IPS DF 4.7 (cell line): ENCODE measurements around the gene S100PBP.

ENCODE experiments used
- DNase-seq: peaks from one replicate; pipeline ENCODE4 v3.0.0-alpha.2; 2013; ENCODE audit warnings: low spot score; ENCODE audit errors: extremely low read depth

Gene S100PBP

GRCh38 chr1:32825181-32825580 lies 7.7 kb downstream of the S100PBP start:
- no peak for DNase-seq

DNA sequence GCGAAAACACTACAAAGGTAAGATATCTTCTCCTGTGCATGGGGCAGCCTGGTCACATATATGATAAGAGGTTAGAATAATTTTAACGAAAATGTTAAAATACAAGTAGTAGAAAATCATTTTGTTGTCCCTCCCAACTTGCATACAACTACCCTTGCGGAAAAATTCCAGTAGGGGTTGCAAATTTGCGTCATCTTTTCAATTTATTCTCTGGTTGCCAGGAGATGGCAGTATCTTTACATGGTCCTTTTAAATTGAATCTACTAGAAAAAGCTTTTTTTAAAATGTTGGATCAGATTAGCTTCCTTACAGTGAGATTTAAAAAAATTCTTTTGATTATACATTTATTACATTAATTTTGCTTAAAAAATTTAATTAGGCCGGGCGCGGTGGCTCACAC lies 10.9 kb downstream of the S100PBP start:
- DNase-seq = no peak

GRCh38 chr1:32830092-32830852 lies 12.8 kb downstream of the S100PBP start:
- no peak for DNase-seq

DNA sequence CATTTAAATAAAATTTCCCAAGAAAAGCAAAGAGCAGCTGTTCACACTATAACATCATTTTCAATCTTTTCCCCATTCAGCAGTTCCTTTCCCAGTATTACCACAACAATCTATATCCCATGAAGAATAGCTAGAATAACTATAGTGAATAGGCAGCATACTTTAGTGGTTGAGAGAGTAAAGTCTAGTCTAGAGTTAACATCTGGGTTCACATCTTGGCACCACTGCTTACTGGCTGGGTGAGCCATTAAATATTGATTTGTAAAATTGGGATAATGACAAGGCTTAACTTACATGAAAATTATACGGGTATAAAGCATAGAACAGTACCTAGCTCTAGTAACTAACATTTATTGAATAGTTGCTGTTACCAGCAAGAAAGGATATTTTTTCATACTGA lies 14.4 kb downstream of the S100PBP start:
- DNase-seq = no peak

DNA sequence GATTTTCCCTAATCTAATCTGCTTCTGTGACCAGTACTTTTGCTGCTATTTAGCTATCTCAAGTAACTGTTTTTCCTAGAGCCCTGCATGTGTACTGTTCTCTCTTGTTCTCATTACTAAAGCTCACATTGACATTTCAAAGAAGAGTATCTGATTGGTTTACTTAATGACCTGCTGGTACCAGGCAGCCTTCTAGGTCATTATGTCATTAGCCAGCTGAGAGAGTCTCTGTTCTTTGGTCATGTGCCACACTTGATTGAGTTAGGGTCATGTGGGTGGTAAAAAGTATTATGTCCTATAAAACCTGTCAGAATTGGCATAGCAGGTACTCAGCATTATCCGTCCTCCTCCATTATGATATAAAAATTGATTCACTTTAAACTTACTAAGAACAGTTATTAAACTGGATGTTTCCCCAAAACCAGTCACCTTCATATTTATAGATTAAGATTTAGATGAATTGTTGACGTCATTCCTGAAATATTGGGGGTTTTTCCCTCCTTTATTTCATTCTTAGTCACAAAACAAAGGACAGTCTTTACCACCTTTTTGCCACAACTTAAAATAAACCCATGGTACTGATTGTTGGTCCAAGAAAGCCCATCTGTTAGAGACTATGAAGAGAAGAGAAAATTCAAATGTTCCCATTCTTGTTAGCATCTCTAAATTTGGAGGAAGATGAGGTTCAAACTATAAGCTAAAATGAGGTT lies 31.1 kb downstream of the S100PBP start:
- no peak for DNase-seq

DNA sequence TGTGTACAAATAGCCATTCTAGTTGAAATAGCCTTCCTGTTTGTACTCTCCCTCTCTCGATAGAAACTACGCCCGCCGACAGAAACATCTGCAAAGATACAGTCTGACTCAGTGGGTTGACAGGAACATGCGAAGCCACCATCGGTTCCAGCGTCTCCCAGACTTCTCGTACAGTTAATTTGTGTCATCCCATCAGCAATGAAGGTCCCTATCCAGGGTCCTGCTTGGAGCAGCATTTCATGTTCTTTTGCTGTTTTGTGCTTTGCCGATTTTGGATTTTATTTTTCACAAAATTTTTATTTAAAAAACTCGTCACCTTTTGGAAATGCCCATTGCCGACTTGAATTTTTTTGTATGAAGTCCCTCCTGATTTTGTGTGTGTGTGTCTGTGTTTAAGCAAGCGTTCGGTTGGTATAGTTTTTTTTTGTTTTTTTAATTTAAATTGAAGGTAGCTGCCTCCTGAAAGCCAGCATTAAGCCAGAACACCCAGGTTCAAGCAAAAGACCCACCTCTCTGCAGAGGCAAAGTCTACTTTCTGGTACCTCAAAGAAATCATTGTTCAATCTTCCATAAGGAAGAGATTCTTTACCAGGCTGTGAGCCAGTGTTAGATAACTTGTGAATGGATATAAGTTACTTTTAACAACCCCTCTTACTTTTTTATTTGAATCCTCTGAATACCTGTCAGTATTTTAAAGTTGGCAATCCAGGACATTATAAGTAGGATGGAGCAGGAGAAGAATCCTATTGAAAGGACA lies 38.6 kb downstream of the S100PBP start:
- DNase-seq = no peak

- no peak for DNase-seq
These were observed 40.7 kb downstream of the S100PBP start for GRCh38 chr1:32858136-32858535.

DNA sequence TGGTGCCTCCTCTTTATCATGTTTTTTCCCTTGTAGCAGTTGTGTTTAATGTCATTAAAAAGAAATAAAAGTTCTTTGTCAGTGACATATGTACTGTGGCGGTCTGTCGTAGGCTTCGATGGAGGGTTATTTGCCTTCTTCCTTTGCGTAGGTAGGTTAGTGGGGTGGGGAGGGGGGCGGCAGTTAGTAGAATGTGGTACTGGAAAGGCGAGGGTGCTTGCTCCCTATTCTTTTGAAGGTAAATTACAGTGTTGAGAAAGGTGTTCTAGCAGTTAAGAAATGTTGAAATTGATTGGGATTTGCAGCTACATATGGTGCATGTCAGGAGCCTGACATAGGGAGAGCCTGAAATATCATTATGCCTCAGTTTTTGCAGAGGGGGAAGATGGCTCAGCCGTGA lies 41.3 kb downstream of the S100PBP start:
- no peak for DNase-seq

GRCh38 chr1:32859915-32860314 lies 42.5 kb downstream of the S100PBP start:
- DNase-seq = no peak

- no peak for DNase-seq
These were observed 43.1 kb downstream of the S100PBP start for GRCh38 chr1:32860566-32860965.

DNA sequence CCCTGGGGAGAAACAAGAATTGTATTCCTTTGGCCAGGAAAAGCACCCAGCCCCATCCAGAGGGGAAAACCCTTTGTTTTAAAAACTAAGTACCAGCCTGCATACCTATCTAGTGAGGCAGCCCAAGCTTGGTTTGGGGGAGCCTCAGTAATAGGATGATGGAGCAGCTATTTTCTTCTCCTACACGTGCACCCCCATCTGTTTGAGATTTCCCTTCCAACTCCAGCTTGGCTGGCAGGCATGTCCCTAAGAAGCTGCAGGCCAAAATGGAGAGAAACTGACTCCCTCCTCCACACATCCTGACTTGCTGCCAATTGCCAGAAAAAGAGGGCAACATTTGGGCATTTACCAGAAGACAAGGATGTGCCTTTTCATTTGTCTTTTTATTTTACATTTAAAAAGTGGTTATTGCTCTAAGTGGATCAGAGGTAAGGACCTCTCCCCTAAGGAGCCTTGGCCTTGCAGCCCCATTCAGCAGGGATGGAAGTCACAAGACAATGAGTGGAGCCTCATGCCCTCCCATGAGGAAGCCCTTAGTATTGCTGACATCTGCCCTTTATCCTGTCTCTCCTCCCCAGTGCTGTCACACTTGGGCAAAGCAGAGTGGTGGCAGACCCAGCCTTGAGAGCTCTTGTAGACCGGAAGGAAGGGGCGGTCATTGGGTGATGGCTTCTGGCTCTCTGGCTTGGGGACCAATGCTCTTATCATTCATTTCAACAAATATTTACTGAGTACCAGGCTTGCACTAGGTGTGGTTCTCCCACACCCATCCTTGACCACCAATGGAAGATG lies 44.6 kb downstream of the S100PBP start:
- no peak for DNase-seq

- DNase-seq = no peak
These were observed 45.9 kb downstream of the S100PBP start for GRCh38 chr1:32863218-32863880.

GRCh38 chr1:32863881-32864245 lies 46.4 kb downstream of the S100PBP start:
- DNase-seq = no peak

- DNase-seq = no peak
These were observed 47.0 kb downstream of the S100PBP start for GRCh38 chr1:32864375-32865019.

DNA sequence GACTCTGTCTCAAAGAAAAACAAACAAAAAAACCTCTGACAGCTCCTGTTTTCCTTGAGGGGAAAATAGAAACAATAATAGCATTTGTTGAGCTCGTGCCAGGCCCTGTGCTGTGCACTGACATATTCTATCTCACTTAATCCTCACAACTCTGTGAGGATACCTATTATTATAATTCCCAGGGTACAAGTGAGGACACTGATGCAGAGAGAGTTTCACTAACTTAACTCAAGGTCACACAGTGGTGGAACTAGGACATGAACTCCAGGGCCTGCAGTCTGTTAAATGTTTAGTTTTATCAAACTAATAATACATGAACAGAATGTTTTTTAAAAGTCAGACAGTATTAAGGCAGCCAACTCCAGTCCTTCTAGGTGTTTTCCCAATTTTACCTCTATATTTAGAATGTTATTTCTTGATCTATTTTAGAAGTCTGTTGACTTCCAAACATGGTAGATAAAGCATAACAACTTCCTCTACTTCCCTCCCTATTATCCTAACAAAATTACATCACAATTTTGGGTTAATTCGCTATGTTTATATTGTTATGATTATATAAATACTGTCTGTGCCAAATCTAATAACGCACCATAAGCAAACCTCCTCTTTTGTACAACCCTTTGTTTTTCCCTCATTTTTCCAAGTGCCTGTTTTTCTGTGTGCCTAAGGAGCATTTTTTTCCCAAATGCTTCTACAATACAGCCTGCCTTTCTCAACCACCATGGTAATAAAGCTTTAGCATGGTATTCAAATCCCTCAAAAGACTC lies 48.4 kb downstream of the S100PBP start:
- no peak for DNase-seq

- no peak for DNase-seq
These were observed 49.7 kb downstream of the S100PBP start for GRCh38 chr1:32867151-32867550.

- DNase-seq = no peak
These were observed 50.2 kb downstream of the S100PBP start for GRCh38 chr1:32867671-32868070.

DNA sequence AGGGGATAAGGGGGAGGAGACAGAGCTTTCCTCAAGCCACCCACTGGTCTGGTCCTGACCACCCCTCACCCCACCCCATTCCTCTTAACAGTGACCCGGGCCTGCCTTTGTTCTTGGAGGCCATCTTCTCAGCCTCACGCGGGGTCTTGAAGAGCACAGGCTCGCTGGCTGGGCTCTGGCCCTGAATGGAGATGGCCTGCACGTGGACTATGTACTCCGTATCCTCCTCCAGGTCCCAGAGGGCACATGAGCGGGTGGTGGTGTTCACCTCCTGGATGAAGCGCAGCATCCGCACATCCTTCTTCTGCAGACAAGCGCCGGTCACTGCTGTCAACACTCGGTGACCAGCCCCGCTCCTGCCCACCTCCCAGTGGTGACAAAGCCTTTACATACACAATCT lies 50.6 kb downstream of the S100PBP start:
- DNase-seq = no peak

DNA sequence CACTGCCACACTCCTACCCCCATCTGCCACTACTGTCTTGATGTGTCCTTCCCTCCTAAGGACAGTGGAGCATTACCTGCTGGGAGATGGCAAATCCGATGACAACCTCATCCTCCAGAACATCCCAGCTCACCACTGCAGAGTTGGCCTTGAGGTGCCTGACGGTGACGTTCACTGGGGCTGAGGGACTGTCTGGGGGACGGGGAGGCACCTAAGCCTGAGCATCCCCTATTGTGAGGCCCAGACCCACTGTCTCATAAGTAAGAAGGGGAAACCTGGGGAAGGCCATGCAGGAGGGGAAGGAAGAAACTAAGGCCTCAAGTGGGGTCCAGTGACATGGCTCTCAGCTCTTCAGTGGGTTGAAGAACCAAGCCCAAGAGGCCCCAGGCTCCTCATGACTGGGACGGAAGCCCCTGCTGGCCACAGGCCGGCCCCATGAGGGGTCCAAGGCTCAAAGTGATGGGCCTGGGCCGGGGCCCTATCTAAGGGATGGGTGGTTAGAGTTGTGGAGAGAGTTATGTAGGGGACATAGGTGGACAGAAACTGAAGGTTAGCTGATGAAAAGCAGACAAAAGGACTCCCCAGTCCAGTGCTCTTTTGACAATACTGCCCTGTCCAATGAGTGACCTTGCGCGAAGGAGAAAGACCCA lies 51.5 kb downstream of the S100PBP start:
- no peak for DNase-seq
